Hindlimb muscle (tissue), 1 donor: ENCODE data around the gene GAS2L1. TPM values are rescaled to one million over a fixed set of nuclear protein-coding genes. Genes with fewer than 3 reads are reported as not detected.

Source experiments
- DNase-seq: peaks from one replicate; pipeline ENCODE4 v3.0.0-alpha.2; 2013
- polyA plus RNA-seq: library from polyadenylated mRNA; unstranded; fragments of 120-200 nt; gene quantifications from one replicate; pipeline ENCODE4 v1.2.1, GENCODE V29; 2013; ENCODE audit not compliant: insufficient read length

The GAS2L1 gene
- 12.9 TPM for polyA plus RNA-seq

- DNase-seq: peak; percentile 84
Measured at GRCh38 chr22:29306175-29306834, at the start of gene GAS2L1. Gene GAS2L1, plus strand, starts transcription at chr22:29306650. Its CDS starts 1,456 bp downstream, at chr22:29308106.

GRCh38 chr22:29257751-29258181 lies 48.7 kb upstream of the GAS2L1 start:
- no peak for DNase-seq

GRCh38 chr22:29258407-29259252 lies 47.8 kb upstream of the GAS2L1 start:
- DNase-seq: no peak

GRCh38 chr22:29259253-29259899 lies 47.1 kb upstream of the GAS2L1 start:
- no peak for DNase-seq

- DNase-seq: no peak
Measured at GRCh38 chr22:29260031-29260560, 46.4 kb upstream of the GAS2L1 start.

- DNase-seq: no peak
Measured at GRCh38 chr22:29260601-29261315, 45.7 kb upstream of the GAS2L1 start.

GRCh38 chr22:29263791-29264276 lies 42.6 kb upstream of the GAS2L1 start:
- DNase-seq: no peak

GRCh38 chr22:29265305-29265704 lies 41.1 kb upstream of the GAS2L1 start:
- DNase-seq: no peak

GRCh38 chr22:29265929-29266328 lies 40.5 kb upstream of the GAS2L1 start:
- DNase-seq: no peak

- DNase-seq: no peak
Measured at GRCh38 chr22:29266564-29267461, 39.6 kb upstream of the GAS2L1 start.

GRCh38 chr22:29267462-29267857 lies 39.0 kb upstream of the GAS2L1 start:
- DNase-seq: no peak

- peak; percentile 96 for DNase-seq
Measured at GRCh38 chr22:29267858-29268510, 38.5 kb upstream of the GAS2L1 start, which contains the start of the genes EWSR1 and RHBDD3. Gene EWSR1, plus strand, starts transcription at chr22:29268268. Its CDS starts 69 bp downstream, at chr22:29268337. Gene RHBDD3, minus strand, starts transcription at chr22:29267981. Its CDS starts 2,355 bp downstream, at chr22:29265626.

- peak; percentile 84 for DNase-seq
Measured at GRCh38 chr22:29268511-29269229, 37.8 kb upstream of the GAS2L1 start.

- DNase-seq: no peak
Measured at GRCh38 chr22:29269230-29269604, 37.2 kb upstream of the GAS2L1 start.

- no peak for DNase-seq
Measured at GRCh38 chr22:29269731-29270474, 36.5 kb upstream of the GAS2L1 start.

- DNase-seq: no peak
Measured at GRCh38 chr22:29270475-29271271, 35.8 kb upstream of the GAS2L1 start.

GRCh38 chr22:29272624-29273023 lies 33.8 kb upstream of the GAS2L1 start:
- no peak for DNase-seq

- DNase-seq: no peak
Measured at GRCh38 chr22:29275167-29275566, 31.3 kb upstream of the GAS2L1 start.
